AG09309 (cell line): ENCODE measurements around the gene D2HGDH.

Source experiments
- DNase-seq: peaks from one replicate; pipeline ENCODE4 v3.0.0-alpha.2; 2010; ENCODE audit warnings: low read depth
- H3K4me3 ChIP-seq: 2 replicates; pipeline ENCODE4 v1.5.1; 2011; ENCODE audit warnings: mild to moderate bottlenecking, low read depth, low read length, moderate library complexity; ENCODE audit not compliant: control insufficient read depth
- CTCF ChIP-seq: IDR thresholded peaks from 2 replicates; pipeline ENCODE4 v1.5.1; 2011; ENCODE audit warnings: mild to moderate bottlenecking, low read depth, low read length, inconsistent platforms; ENCODE audit not compliant: insufficient read depth, control insufficient read depth; ENCODE audit errors: missing control alignments

Gene D2HGDH

GRCh38 chr2:241812730-241813643 is 78.6 kb downstream of the D2HGDH start:
- no peak for TF ChIP-seq CTCF
- H3K4me3 ChIP-seq, result no peak overlapping the region
- DNase-seq, result no peak

- no peak overlapping the region for H3K4me3 ChIP-seq
These were observed 79.4 kb downstream of the D2HGDH start for GRCh38 chr2:241813644-241814392.

GRCh38 chr2:241814393-241814642 is 79.9 kb downstream of the D2HGDH start:
- no peak for DNase-seq
- no peak for TF ChIP-seq CTCF
- H3K4me3 ChIP-seq, result no peak overlapping the region

More at GRCh38 chr2:241813644-241814392, 79.4 kb downstream of the D2HGDH start:
- DNase-seq, result no peak
- TF ChIP-seq CTCF, result no peak

DNA sequence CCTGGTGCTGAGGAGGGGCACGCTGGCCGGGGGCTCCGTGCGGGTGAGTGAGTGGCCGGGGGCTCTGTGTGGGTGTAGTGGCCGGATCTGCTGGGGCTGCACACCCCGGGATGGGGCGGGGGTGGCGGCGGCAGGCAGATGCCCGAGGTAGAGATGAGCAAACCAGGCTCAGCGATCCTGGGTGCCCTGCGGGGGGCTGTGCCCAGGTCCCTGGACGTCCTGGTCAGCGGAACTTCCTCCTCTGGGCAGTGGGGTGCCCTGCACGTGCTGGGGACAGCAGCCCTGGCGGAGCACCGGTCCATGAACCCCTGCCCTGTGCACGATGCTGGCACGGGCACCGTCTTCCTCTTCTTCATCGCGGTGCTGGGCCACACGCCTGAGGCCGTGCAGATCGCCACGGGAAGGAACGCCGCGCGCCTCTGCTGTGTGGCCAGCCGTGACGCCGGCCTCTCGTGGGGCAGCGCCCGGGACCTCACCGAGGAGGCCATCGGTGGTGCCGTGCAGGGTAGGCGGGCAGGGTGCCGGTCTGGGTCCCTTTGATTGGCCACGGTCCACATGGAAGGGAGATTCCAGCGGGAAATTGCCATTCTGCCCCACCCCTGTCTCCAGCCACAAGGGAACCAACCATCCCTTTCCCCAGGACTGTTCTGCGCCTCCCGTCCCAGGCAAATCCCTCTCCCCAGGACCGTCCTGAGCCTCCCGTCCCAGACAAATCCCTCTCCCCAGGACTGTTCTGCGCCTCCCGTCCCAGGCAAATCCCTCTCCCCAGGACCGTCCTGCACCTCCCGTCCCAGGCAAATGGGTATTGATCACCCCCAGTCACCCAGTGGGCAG is 80.4 kb downstream of the D2HGDH start:
- H3K4me3 ChIP-seq, result no peak overlapping the region
- DNase-seq, result no peak
- no peak for TF ChIP-seq CTCF

- H3K4me3 ChIP-seq, result no peak overlapping the region
- DNase-seq, result no peak
- no peak for TF ChIP-seq CTCF
These were observed 81.3 kb downstream of the D2HGDH start for GRCh38 chr2:241815477-241816430.
